HG03139 (cell line): ENCODE data around the gene RNASE11.

Experiments used
- ATAC-seq: cut with Tn5 transposase; IDR thresholded peaks from one replicate; pipeline ENCODE4 v1.9.1; 2021; ENCODE audit not compliant: unreplicated experiment

Gene RNASE11

DNA sequence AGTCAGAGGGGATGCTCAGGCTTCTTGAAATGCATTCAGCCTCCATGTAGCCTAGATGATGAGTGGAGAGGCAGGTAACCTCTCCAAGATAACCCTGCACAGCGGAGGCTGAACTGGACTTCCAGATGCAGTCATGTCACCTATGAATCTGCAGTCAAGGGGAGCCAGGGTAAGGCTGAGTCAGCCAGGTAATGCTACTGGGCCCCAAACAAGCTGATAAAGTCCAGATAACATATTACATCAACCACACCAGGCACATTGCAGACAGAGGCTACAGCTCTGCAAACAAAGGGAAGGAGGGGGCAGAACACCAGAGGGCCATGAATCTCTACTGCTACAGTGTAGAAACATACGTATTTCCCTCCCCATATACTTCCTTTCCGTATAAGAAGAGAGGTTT lies 40.9 kb downstream of the RNASE11 start:
- ATAC-seq, result no peak

DNA sequence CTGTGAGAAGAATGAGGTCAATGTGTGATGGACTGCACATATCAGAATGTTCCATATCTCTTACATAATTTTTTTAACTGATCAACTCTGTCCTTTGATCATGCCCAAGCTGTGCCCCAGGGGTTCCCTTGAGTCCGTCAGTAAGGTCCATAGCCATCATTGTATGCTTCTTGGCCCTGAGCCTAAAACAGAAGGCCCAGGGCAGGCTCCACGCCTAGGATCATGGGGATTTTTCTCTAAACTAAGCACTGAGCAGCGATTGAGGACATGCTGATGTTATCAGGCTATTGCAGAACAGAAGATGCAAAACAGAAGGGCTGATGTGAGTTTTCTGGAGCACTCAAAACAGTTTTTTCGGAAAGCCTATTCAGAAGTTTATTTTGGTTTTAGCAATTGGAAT lies 47.9 kb downstream of the RNASE11 start:
- ATAC-seq, result no peak
